ENCODE results near the gene ADCK1.
A peak's percentile ranks its signal among the peaks of the same experiment; 100 is the strongest.
"Not testable (repeated sequence)": the region's sequence is repeated elsewhere in the genome, so short reads cannot be mapped to it uniquely, and the experiment has no call there.

The ADCK1 gene

DNA sequence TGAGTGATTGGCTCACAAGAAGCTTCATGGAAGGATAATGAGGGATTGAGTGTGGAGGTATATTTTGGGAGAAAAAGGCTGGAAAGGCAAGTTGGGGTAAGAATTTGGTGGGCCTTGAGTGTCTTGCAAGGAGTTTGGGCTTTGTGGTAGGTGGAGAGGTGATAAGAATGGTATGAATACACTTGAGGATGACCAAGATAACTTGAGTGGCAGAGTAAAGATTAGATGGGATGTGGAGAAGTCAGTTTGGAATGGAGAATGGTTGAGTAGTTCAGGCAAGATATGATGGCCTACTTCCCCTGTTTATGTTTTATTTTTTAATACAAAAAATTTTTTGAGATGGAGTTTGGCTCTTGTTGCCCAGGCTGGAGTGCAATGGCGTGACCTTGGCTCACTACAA lies 9.1 kb downstream of the ADCK1 start:
- no peak for DNase-seq

DNA sequence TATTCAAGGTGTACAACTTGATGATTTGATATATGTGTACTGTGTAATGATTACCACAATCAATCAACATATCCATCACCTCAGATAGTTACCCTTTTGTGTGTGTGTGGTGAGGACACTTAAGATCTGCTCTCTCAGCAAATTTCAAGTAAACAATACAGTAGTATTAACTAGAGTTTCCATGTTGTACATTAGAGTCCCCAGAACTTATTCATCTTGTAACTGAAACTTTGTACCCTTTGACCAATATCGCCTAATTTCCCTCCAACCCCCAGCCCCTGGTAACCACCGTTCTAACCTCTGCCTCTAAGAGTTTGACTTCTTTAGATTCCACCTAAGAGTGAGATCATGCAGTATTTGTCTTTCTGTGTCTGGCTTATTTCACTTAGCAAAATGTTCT lies 12.1 kb downstream of the ADCK1 start:
- no peak for DNase-seq

DNA sequence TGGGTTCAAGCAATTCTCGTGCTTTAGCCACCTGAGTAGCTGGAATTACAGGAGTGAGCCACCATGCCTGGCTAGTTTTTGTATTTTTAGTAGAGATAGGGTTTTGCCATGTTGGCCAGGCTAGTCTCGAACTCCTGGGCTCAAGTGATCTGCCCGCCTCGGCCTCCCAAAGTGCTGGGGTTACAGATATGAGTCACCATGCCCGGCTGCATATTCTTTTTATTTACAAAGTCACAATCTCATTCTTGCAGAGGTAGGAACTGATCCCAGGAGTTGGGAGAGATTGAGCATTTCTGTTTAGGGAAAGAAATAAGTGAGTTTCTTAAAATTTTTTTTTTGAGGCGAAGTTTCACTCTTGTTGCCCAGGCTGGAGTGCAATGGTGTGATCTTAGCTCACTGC lies 12.8 kb downstream of the ADCK1 start:
- DNase-seq = not testable (repeated sequence)

DNA sequence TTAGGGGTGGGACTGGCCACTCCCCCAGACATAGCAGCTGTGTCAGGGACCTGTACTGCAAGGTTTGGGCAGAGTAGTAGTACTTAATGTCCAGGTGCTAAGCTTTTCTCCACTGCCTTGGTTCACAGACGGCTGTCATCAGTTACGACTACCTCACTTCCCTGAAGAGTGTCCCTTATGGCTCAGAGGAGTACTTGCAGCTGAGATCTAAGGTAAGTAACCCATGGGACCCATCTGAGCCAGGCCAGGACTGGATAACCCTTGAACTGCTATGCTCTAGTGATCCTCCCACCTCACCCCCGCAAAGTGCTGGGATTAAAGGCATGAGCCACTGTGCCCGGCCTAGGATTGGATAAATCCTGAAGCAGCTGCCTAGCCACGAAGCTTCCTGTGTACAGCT lies 22.4 kb downstream of the ADCK1 start:
- DNase-seq = no peak

DNA sequence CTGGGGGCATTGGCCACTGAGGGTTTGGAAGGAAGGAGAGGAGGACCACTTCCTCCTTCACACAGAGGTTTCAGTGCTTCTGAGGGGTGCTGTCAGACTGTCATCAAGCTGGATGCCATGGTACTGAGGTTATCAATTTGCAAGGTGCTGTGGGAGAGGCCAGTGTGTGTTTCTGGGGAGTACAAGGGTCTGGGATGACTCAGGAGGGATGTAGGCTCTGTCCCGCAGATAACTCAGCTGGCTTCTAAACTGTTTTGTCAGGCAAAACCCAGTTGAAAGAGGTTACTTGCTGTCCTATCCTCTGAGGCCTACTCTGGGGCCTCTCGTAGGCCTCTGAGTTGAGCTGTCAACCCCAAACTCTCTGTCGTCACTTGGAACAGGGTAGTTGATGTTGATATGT lies 22.8 kb downstream of the ADCK1 start:
- no peak for DNase-seq

DNA sequence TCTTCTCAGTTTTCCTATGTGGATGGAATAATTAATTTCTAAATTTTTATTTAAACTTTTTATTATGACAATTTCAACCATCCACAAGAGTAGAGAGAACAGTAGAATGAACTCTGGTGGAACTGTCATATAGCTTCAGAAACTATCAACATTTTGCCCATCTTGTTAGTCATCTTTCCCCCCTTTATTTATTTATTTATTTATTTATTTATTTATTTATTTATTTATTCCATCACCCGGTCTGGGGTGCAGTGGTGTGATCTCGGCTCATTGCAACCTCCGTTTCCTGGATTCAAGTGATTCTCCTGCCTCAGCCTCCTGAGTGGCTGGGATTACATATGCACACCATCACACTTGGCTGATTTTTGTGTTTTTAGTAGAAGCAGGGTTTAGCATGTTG lies 23.5 kb downstream of the ADCK1 start:
- no peak for DNase-seq

DNA sequence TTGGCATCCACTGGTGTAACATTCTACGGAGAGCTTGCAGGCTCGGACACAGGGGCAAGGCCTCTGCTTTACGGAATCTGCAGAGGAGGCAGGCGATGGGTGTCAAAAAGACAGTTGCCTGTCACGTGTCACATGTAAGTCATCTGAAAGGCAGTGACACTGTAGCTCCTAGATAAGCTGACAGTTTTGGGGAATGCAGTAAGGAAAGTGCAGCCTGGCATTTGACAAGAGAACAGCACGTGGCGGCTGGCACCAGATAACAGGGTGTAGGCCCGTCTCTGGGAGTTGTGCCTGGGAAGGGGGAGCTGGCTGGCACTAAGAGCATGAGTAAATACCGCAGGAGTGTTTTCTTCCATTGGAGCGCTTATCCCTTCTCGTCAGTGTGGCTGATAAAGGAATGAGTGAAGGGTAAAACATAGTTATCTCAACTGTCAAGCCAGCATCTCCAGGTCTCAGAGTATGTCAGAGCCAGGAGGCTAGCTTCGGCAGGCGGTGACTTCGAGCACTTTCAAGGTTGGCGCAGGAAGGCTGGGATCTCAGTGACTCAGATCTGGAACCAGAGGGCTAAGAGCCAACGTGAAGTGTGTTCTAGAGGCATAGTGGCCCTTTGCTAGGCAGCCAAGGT lies 26.1 kb downstream of the ADCK1 start:
- DNase-seq = no peak

DNA sequence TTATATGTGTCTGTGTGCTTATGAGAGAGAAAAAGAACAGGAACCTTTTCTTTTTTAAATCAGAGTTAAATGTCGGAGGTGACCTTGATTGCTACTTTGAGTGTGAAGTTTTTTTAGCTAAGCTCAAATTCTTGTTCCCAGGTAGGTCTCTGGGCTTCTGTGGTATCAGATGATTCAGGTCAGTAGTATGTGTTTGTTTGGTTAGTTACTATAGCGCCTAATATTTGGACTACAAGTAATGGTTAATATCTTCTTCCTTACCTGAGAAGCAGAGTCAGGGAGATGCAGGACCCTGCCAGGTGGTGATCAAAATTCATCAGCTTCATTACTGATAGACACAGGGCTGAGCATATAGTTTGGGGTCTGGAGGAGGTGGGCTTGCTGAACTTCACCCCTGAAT lies 30.8 kb downstream of the ADCK1 start:
- DNase-seq = no peak

DNA sequence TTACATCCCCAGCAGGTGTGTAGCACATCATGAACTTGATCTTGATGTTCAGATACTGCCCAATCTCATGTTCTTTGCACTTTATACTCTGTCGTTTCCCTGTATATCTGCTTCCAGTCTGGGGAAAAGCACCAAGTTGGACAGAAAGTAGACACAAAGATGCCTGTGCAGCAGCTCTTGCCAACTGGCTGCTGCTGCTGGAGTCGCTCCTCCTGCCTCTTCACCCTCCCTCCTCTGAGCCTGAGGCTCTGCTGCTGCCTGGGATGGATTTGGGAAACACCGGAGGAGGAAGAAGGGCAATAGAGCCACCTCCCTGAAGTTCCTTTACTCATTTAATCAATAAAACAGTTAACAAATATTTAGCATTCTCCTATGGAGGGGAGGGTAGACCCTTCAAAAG lies 32.4 kb downstream of the ADCK1 start:
- DNase-seq = no peak

DNA sequence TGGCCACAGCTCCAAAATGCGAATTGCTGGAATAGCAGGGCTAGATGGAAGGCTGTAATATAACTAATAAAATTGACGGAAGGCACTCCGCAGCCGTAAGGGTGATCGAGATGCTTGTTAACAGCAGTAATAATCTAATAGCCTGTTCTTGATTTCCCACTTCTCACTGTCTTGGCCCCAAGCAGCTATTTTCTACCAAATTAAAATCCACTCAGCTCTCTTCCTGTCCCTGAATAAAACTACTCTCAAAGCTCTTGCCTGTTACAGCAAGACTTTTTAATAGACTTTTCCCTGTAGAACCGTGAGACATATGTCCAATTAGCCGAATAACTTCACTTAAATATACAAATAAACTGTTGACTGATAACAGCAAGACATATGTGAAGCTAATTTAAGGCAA lies 38.0 kb downstream of the ADCK1 start:
- DNase-seq = no peak

DNA sequence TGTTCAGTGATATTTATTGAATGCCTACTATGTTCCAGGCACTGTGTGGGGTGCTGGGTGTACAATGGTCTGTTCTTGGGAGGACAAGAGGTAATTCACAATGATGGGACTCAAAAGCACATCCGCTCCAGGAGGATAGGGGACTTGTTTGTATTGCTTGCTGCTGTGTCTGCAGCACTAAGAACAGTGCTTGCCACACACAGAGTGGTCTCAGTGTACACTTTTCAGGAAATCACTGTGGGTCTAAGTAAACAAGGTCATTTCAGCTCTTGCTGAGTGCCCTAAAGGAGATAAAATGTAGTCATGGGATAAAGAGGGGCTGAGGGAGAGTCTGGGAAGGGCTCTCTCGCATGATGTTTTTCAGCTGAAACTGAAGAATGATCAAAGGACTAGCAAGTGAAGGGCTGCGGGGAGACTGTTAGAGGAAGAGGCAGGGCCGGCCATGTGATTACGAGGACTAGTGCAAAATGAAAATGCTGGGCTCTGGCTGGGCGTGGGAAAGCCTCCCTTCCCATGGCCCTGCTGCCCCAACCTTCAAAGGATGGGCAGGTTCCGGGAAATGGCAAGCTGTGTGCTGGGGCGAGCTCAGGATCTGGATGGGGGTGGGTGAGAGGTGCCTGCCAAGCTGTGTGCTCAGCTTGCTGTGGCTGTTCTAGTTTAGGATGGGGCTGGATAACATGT lies 39.1 kb downstream of the ADCK1 start:
- no peak for DNase-seq

DNA sequence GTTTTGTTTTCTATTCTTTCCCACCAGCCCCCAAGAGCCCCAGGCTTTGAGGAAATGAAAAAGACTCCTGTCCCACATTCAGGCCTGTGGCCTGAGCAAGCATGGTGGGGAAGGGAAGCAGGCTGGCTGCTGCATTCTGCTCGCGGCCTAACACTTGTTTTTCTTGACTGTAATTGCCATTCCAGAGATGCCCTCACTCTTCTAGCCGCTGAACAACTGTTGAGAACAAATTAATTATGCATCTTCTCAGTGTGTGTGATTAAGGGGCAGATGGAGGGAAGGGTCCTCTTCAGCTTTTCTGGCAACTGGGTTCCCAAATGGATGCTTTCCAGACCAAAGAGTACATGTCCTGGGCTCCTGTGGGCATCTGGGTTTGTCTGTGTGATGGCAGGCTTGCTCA lies 43.3 kb downstream of the ADCK1 start:
- no peak for DNase-seq

DNA sequence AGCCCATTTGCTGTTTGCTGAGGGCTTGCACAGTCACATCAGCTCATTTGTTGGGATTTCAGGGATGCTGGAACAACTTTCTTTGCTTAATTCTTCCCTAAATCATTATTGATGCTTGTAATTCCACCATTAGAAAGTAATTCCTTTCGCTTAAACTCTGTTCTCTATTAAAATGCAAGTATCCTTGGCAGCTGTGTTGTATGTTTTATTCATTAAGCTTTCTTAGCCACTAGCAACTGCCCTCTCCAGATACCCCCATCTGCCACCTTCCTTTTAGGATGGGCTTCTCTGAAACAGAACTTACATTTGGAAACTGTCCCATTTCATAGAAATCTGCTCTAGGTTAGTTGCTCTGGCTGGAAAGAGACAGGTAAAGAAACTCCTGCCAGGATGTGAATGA lies 43.7 kb downstream of the ADCK1 start:
- DNase-seq = no peak

DNA sequence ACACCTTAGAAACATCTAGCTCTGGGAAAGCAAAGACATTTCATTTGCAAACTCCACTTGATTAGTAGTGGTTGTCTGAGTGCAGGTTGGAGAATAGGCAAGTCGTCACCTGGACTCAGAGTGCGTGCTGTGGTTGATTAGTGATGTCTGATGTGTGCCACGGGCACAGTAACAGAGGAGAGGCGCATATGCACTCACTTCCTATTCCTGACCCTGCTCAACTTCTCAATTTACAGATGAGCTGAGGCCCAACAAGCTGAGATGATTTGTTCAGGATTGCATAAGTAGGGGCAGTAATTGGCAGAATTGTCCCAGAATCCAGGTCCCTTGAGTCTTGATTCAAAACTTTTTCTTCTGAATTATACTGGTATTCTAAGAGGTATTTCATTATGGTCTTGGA lies 44.9 kb downstream of the ADCK1 start:
- DNase-seq = peak; percentile 6 to 30

DNA sequence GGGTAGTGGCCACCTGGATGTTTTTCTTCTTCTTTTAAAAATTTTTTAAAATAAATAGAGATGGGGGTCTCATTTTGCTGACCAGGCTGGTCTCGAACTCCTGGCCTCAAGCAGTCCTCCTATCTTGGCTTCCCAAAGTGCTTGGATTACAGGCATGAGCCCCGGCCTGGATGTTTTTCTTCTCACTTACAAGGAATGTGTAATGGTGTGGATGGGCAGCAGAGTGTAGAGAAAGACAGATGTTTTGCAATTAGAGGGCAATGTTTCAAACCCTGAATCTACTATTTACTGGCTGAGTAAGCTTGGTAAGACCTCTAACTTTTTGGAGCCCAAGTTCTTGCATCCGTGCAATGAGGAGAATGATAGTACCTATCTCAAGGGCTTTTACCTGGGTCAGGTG lies 48.1 kb downstream of the ADCK1 start:
- no peak for DNase-seq

DNA sequence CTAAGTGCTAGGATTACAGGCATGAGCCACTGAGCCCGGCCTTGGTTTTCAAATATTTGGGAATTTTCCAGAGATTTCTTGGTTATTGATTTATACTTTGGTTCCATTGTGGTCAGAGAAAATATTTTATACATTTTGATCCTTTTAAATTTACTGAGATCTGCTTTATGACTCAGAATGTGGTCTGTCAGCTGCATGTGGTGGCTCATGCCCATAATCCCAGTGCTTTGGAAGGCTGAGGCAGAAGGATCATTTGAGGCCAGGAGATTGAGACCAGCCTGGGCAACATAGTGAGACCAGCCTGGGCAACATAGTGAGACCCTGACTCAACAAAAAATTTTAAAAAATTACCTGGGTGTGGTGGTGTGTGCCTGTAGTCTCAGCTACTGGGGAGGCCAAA lies 49.8 kb downstream of the ADCK1 start:
- DNase-seq = no peak

DNA sequence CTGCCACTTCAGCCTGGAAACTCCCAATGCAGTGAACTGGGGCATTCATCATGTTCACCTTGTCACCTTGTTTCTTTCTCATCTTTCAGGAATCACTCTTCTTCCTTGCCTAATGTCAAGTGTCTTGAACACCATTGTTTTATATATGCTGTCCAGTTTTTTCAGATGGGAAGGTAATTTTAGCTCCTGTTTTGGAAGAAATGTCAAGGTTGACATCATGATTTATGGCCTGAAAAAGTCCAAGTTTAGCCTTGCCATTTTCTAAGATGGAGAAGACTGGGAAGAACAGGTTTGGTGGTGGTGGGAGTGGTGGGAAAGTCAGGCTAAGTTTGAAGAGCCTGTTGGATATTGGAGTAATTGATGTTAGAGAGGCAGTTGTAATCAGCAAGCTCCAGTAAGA lies 54.0 kb downstream of the ADCK1 start:
- no peak for DNase-seq

DNA sequence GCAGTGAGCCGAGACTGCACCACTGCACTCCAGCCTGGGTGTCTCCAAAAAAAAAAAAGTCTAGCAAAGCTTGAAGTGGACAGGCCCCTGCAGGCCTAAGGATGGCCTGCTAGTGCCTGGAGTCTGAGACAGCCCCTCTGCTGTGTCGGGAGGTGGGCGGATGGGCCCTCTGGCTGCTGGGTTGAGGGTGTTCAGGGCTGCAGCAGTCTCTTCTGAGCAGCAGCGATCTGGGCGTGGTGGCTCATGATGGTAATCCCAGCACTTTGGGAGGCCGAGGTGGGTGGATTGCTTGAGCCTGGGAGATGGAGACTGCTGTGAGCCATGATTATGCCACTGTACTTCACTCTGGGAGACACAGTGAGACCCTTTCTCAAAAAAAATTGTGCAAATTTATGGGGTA lies 57.0 kb downstream of the ADCK1 start:
- no peak for DNase-seq

DNA sequence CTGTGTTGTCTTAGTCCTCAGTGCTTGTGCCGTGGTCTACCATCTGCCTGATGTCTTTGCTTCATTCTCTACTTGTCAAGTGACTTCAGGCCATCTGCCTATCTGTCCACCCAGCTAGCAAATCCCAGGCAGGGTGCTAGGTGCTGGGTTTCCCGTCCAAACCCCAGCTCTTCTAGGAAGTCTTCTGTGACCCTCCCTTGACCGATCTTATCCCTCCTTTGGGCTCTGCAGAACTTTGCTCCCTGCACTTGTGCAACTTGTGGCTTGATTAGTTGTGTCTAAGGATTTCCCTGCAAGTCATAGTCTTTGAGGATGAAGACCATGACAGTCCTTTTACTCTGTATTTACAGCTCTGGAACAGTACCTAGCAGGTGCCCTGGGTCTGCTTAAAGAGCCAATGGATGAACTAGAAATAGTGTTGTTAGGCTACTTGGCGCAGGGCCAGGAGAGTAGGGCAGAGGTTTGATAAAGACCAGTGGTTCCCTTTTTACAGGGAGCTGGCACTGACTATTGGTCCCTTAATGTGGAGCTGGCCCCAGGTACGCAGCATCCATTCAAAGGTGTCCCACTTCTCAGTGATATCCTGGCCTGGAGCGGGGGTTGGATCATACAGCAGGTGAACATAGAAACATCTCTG lies 60.1 kb downstream of the ADCK1 start:
- peak in 1 of 2 experiments; percentile 1 for DNase-seq

DNA sequence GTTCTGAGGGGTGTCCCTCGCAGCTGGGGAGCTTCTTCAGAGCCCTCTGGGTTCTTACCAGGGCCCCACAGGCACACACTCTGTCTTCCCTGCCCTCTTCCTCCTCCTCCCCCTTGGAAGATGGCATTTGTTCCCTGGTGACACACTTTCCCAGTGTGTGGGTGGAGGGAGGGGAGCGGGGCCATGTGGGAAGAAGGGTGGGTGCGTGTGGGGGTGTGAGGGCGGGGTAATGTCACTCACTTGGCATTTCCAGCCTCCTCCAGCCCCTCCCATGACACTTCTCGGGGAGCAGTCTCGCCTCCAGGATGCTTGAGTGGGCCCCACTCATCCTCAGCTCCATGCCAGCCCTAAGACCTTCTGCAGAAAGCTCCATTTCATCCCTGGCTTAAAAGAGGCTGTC lies 61.3 kb downstream of the ADCK1 start:
- no peak for DNase-seq

DNA sequence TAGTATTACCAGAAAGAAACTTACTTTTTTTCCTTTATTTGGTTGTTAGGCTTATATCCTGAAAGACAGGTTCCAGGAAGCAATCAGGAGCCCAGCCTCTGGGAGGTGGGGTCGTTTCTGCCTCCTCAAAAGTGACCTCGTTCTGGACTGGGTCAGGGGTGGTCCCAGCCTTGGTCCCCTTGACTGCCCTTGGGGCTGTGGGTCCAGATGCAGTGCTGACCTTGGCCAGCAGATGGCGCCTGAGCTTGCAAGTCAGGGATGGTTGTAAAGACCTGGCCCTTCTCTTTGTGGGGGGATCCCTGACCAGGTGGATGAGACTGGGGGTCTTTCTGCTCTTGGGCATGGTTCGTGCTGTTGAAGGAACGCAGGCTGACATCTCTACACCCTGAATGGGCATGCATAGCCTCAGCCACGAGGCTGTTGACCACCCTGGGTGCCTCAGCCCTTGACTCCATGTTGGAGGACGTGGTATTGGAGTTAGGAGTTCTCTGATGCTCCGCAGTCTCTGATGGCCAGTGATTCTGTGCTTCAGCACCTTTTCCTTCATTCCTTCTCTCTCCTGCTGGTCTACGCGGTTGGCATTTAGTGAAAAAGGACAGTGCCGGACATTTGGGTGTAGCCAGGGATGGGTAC lies 62.4 kb downstream of the ADCK1 start:
- peak; percentile 15 to 23 for DNase-seq

DNA sequence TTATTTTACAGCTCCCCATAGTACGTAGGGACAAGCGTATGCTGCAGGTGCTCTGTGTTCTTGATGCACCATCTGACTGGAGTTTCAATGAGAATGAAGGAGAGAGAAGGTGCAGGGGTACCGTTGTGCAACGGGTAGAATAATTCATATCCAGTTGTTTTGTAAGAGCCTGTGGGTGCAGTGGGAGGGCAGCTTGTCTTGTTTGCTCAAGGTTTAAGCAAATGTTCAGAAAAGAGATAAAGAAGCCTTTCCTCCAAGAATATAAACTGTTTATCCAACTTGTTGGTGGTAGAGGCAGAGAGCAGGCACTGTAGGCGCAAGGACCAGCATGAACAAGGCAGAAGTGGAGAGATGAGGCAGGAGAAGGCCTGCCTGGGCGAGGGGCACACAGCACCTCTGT lies 64.2 kb downstream of the ADCK1 start:
- DNase-seq = no peak

DNA sequence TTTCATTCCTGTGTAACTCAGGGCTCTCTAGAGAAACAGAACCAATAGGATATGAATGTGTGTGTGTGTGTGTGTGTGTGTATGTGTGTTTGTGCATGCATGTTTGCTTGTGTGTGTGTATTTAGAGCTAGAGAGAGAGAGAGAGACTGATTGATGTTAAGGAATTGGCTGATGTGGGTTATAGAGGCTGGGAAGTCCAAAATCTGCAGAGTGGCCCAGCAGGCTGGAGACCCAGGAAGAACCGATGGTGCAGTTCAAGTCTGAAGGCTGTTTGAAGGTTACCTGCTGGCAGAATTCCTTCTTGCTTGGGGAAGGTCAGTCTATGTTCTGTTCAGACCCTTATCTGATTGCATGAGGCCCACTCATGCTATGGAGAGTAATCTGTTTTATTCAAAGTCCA lies 64.7 kb downstream of the ADCK1 start:
- no peak for DNase-seq

DNA sequence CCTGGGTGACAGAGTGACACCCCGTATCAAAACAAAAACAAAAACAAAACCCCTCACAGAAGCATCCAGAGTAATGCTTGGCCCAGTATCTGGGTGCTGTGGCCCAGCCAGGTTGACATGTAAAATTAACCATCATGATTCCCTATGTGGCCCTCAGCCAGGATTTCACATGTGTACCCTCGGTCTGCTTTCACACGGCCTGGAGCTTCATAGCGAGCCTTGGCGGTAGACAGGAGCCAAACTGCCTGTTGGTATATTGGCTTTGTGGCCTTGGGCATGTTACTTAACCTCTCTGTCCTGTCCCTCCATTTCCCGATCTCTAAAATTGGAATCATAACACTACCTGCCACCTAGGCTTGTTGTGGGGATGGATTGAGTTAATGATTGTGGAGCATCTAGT lies 65.5 kb downstream of the ADCK1 start:
- DNase-seq = no peak
